GM18502 (cell line): ENCODE measurements around the gene SKA1.
"Not testable (repeated sequence)": the region's sequence is repeated elsewhere in the genome, so short reads cannot be mapped to it uniquely, and the experiment has no call there.

Experiments
- ATAC-seq: cut with Tn5 transposase; IDR thresholded peaks from one replicate; pipeline ENCODE4 v1.9.1; 2021; ENCODE audit warnings: mild to moderate bottlenecking; ENCODE audit not compliant: unreplicated experiment, poor library complexity

SKA1 gene

GRCh38 chr18:50393802-50394201, 19.0 kb downstream of the SKA1 start:
- no peak for ATAC-seq

DNA sequence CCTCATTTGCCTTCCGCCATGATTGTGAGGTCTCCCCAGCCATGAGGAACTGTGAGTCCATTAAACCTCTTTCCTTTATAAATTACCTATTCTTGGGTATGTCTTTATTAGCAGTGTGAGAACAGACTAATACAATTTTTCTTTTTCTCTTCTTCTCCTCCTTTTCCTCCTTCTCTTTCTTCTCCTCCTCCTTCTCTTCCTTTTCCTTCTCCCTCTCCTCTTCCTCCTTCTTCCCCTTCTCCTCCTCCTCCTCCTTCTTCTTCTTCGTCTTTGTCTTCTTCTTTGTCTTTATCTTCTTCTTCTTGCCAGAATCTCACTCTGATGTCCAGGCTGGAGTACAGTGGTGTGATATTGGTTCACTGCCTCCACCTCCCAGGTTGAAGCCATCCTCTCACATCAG, 20.2 kb downstream of the SKA1 start:
- no peak for ATAC-seq

GRCh38 chr18:50396005-50396660, 21.3 kb downstream of the SKA1 start:
- no peak for ATAC-seq

DNA sequence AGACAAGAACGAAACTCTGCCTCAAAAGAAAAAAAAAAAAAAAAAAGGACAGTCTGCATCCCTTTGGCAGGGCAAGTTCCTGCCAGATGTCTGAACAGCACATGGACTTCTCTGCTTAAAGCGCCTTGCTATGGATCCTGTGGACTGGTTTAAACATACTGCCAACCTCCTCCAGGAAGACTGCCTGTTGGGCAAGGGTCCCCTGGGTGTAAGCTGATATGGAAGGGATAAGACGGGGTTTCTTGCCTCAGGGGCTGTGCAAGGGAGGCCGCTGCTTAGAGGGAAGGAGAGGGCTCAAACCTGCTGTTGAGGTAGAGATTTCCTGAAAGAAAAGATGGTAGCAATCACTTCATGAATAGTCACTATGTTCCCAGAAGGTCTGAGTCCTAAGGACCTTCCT, 22.2 kb downstream of the SKA1 start:
- ATAC-seq, result no peak

DNA sequence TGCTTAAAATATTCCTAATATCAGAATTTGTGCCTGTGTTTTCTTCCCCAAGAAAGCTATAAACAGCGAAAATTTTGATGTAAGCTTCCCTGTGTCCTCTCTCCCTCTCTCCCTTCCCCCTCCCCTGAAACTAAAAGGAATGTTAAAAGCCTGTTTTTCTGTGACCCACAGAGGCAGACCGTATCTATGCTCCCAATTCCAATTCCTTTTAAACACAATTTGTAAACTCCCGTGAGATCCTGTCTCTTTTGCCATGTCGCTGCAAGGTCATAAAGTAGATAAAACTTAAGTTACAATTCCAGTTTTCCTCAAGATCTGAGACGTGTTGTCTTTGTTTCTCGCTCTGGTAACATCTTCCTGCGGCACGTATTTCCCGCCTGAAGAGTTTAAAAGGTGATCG, 23.3 kb downstream of the SKA1 start:
- no peak for ATAC-seq

GRCh38 chr18:50398947-50399346, 24.1 kb downstream of the SKA1 start:
- no peak for ATAC-seq

- no peak for ATAC-seq
Observed at GRCh38 chr18:50399582-50399981, 24.7 kb downstream of the SKA1 start.

- ATAC-seq, result not testable (repeated sequence)
Observed at GRCh38 chr18:50400438-50400837, 25.6 kb downstream of the SKA1 start.

- no peak for ATAC-seq
Observed at GRCh38 chr18:50401295-50401694, 26.4 kb downstream of the SKA1 start.

DNA sequence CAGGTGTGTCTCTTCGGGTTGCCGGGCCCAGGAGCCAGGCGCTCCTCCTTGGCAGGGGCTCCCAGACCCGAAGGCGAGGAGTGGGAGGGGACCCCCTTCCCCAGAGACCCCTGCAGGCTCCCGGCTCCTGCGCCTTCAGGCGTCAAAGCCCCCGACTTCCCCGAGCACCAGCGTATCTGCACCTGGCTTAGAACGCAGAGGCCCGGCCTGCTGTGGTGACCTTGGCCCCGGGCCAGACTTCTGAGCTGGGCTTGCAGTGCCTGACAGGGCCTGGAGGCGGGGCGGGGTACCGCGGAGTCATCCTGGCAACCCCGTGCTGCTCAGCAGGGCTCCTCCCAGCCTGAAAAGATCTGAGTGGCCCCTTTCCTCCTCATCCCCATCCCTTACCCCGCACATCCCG, 27.0 kb downstream of the SKA1 start:
- ATAC-seq, result no peak

GRCh38 chr18:50404752-50405581, 30.1 kb downstream of the SKA1 start:
- not testable (repeated sequence) for ATAC-seq

DNA sequence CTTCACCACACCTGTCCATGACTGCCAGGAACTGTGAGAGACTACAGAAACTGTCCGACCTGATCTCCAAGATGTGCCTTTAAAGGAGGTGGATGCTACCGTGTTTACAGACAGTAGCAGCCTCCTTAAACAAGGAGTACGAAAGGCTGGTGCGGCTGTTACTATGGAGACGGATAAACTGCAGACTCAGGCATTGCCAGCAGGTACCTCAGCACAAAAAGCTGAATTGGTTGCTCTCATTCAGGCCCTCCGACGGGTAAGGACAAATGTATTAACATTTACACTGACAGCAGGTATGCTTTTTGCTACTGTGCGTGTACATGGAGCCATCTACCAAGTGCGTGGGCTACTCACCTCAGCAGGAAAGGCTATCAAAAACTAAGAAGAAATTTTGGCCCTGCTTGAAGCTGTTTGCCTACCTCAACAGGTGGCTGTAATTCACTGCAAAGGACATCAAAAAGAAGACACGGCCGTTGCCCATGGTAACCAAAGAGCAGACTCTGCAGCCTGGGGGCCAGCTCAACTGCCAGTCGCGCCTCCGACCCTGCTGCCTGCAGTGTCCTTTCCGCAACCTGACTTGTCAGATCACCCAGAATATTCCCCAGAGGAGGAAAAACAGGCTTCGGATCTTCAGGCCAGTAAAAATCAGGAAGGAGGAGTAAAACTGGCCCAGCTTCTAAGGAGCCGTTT, 30.9 kb downstream of the SKA1 start:
- no peak for ATAC-seq

GRCh38 chr18:50409236-50409635, 34.4 kb downstream of the SKA1 start:
- ATAC-seq, result no peak

DNA sequence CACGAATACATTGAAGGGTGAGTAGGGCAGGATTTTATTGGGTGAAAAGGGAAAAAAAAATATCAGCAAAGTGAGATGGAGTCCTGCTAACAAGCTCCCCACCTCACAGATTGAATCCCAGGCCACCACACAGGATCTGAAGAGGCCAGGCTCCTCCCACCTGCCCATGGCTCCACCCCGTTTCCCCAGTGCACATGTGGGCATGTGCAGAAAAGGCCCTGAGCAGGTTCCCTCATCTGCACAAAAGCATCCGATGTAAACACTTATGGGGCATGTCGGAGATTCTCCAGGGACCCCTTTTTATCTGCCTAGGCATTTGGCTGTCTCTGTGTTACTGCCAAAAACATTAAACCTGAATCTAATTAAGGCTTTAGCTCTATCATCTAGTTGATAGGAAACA, 35.2 kb downstream of the SKA1 start:
- ATAC-seq, result no peak

DNA sequence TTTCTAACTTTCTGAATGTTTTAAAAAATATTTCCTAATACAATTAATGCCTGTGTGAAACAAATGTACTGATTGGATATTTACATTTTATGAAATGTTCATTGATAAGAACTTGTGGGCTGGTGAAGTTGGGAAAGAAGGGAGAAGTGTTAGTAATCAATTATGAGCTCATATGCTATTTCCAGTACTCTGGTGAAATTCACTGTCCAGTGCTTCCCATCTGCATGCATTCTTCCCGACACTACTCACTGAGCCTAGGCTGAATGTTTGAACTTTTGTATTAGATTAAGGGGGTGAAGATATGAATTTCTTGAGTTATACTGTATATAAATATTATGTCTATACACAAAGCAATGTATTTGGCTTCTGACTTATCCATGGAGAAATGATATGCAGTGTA, 36.0 kb downstream of the SKA1 start:
- ATAC-seq, result no peak

DNA sequence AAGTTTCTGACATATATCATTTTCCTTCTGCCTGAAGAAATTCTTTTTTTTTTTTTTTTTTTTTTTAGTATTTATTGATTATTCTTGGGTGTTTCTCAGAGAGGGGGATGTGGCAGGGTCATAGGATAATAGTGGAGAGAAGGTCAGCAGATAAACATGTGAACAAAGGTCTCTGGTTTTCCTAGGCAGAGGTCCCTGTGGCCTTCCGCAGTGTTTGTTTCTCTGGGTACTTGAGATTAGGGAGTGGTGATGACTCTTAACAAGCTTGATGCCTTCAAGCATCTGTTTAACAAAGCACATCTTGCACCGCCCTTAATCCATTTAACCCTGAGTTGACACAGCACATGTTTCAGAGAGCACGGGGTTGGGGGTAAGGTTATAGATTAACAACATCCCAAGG, 42.0 kb downstream of the SKA1 start:
- ATAC-seq, result not testable (repeated sequence)

DNA sequence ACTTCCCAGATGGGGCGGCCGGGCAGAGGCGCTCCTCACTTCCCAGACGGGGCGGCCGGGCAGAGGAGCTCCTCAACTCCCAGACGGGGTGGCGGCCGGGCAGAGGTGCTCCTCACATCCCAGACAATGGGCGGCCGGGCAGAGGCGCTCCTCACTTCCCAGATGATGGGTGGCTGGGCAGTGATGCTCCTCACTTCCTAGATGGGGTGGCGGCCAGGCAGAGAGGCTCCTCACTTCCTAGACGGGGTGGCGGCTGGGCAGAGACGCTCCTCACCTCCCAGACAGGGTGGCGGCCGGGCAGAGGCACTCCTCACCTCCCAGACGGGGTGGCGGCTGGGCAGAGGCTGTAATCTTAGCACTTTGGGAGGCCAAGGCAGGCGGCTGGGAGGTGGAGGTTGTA, 42.9 kb downstream of the SKA1 start:
- not testable (repeated sequence) for ATAC-seq

DNA sequence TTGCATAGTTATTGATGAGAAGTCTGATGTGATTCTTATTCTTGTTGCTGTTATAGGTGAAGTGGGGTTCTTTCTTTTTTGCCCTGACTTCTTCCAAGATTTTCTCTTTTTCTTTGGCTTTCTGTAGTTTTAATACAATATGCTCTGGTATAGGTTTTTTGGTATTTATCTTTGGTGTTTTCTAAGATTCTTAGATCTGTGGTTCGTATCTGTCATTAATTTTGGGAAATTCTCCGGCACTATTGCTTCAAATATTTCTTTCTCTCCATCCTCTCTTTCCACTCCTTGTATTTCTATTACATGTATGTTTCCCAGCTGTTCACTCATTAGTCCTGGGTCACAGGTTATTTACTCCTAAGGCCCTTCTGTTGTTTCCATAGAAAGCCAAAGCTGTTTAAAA, 43.8 kb downstream of the SKA1 start:
- no peak for ATAC-seq

- ATAC-seq, result no peak
Observed at GRCh38 chr18:50422286-50422898, 47.5 kb downstream of the SKA1 start.

DNA sequence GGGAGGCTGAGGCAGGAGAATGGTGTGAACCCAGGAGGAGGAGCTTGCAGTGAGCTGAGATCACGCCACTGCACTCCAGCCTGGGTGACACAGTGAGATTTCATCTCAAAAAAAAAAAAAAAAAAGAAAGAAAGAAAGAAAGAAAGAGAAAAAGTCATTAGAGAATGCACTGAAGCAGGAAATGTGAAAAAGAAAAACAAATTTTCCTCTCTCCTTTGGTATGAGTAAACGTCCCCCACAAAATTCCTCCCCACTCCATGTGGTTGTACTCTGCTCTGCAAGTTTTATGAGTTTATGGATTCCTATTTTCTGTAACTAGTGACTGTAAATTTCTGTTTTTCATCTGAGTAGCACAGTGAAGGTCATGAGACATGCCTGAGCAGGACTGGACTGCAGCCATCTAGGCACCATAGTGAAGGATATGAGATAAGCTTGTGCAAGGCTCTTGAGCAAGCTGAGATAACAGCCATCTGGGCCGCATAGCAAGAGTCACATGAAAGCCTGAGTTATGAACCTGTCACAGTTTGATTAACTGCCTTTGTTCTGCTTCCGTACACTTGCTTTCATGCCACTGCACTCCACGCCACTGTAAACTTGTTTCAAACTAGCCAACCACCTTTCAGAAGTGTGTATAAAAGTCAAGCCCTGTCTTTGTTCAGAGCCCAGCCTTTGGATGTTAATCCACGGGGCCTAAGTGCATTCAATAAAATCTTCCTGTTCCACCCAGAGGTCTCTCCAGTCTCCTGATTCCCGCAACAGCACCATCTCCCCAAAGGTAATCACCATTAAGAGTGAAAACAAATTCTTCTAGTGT, 50.2 kb downstream of the SKA1 start:
- no peak for ATAC-seq
